MG63 (cell line): Measurements from ENCODE around the gene EXOC8. TPM values are rescaled to one million over a fixed set of nuclear protein-coding genes. Genes with fewer than 3 reads are reported as not detected.

Source experiments
- DNase-seq: peaks from one replicate; pipeline ENCODE4 v3.0.0-alpha.2; 2020
- H3K27me3 ChIP-seq: fragments of 250-450 bp; sonication (Bioruptor Pico); 2 replicates; pipeline ENCODE4 v1.5.1; 2020; ENCODE audit warnings: mild to moderate bottlenecking, moderate library complexity
- H3K36me3 ChIP-seq: fragments of 250-450 bp; sonication (Bioruptor Pico); 2 replicates; pipeline ENCODE4 v1.5.1; 2020; ENCODE audit warnings: mild to moderate bottlenecking, moderate library complexity
- H3K4me3 ChIP-seq: fragments of 250-450 bp; sonication (Bioruptor Pico); 2 replicates; pipeline ENCODE4 v1.5.1; 2020; ENCODE audit warnings: mild to moderate bottlenecking, moderate library complexity
- H3K9me3 ChIP-seq: fragments of 250-450 bp; sonication (Bioruptor Pico); 2 replicates; pipeline ENCODE4 v1.5.1; 2020; ENCODE audit warnings: mild to moderate bottlenecking, moderate library complexity
- total RNA-seq: library from RNA; depleted of rRNA; stranded (reverse); fragments of >200 nt; shearing (Covaris generic); gene quantifications from 2 replicates; pipeline ENCODE4 v1.2.3, GENCODE V29; 2014; ENCODE audit warnings: low replicate concordance; rRNA removed

Gene EXOC8
- total RNA-seq, 1 experiment from 2014 or later: 11.1 TPM

DNA sequence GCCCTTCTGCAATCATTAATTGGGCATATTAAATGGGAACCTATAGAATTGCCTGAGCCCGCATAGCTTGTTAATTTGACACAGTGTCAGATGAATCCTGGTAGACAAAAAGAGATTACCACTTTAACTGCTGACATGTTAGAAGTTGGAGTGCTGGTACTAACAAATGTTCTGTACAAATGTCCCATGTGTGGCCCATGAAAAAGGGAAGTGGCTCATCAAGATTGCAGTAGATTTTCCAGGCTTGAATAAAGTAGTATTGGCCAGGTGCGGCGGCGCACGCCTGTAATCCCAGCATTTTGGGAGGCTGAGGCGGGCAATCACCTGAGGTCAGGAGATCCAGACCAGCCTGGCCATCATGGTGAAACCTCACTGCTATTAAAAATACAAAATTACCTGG is 51.0 kb downstream of the EXOC8 start:
- peaks cover 9% of the 10 kb centered on the region; the same call in 1 of the 2 replicates for H3K27me3 ChIP-seq
- H3K9me3 ChIP-seq: no peaks in the 10 kb centered on the region
- no peak overlapping the region for H3K4me3 ChIP-seq
- no peaks in the 10 kb centered on the region for H3K36me3 ChIP-seq
- DNase-seq: no peak

DNA sequence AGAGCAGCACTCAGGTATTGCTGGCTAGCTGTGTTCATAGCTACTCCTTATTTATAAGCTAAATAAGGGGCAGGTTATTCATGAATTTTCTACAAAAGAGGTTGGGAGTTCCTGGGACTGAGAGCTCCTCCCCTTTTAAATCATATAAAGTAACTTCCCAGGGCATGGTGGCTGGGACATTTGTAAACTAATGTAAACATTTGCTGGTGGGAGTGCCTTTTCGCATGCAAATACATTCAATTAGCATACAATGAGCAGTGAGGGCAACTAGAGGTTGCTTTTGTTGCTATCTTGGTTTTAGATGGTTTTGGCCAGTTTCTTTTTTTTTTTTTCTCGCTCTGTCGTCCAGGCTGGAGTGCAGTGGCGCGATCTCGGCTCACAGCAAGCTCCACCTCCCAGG is 53.2 kb downstream of the EXOC8 start:
- no peak for DNase-seq
- no peaks in the 10 kb centered on the region for H3K9me3 ChIP-seq
- no peaks in the 10 kb centered on the region for H3K36me3 ChIP-seq
- peaks cover 9% of the 10 kb centered on the region; the same call in 1 of the 2 replicates for H3K27me3 ChIP-seq
- H3K4me3 ChIP-seq: no peak overlapping the region

Other genes with a start within 250 kb of the EXOC8 start
- gene TRIM67, start 175.8 kb downstream of the EXOC8 start, total RNA-seq: not detected in 2 replicates
- gene GNPAT, start 96.6 kb downstream of the EXOC8 start, total RNA-seq: 62.5 and 77.3 TPM in 2 replicates
- 4.3 and 6.7 TPM in 2 replicates for gene SPRTN, start 441 bp upstream of the EXOC8 start, total RNA-seq
- 32.7 and 37.4 TPM in 2 replicates for gene EGLN1, start 84.4 kb upstream of the EXOC8 start, total RNA-seq
- gene TSNAX, start 190.8 kb upstream of the EXOC8 start, total RNA-seq: 26.8 and 34.5 TPM in 2 replicates